Activated CD8-positive, alpha-beta memory T cell treated with anti-CD3 and anti-CD28 coated beads, Interleukin-2, amount 50 U/mL, for 1 hour (primary cell): Measurements from ENCODE around the gene TCF12.
"Not testable (repeated sequence)": the region's sequence is repeated elsewhere in the genome, so short reads cannot be mapped to it uniquely, and the experiment has no call there.

Experiments used
- DNase-seq: peaks from one replicate; pipeline ENCODE4 v3.0.0-alpha.2; 2020; ENCODE audit errors: extremely low read depth

TCF12 gene

GRCh38 chr15:56946150-56946549, 27.7 kb downstream of the TCF12 start:
- no peak for DNase-seq

GRCh38 chr15:56948000-56948763, 29.7 kb downstream of the TCF12 start:
- no peak for DNase-seq

- DNase-seq = no peak
Measured at GRCh38 chr15:56948764-56949101, 30.3 kb downstream of the TCF12 start.

- DNase-seq = no peak
Measured at GRCh38 chr15:56950979-56951378, 32.5 kb downstream of the TCF12 start.

- DNase-seq = no peak
Measured at GRCh38 chr15:56953790-56954189, 35.3 kb downstream of the TCF12 start.

- not testable (repeated sequence) for DNase-seq
Measured at GRCh38 chr15:56955011-56955410, 36.6 kb downstream of the TCF12 start.

- DNase-seq = no peak
Measured at GRCh38 chr15:56956538-56956937, 38.1 kb downstream of the TCF12 start.

- DNase-seq = no peak
Measured at GRCh38 chr15:56957812-56958406, 39.5 kb downstream of the TCF12 start.

GRCh38 chr15:56959318-56959648, 40.8 kb downstream of the TCF12 start:
- no peak for DNase-seq

GRCh38 chr15:56960116-56960515, 41.7 kb downstream of the TCF12 start:
- DNase-seq = no peak

GRCh38 chr15:56963126-56963525, 44.7 kb downstream of the TCF12 start:
- DNase-seq = no peak

- DNase-seq = no peak
Measured at GRCh38 chr15:56963710-56964109, 45.3 kb downstream of the TCF12 start.

GRCh38 chr15:56964182-56964581, 45.7 kb downstream of the TCF12 start:
- DNase-seq = no peak

GRCh38 chr15:56965231-56966013, 47.0 kb downstream of the TCF12 start:
- no peak for DNase-seq

- DNase-seq = no peak
Measured at GRCh38 chr15:56967336-56967735, 48.9 kb downstream of the TCF12 start.

- DNase-seq = no peak
Measured at GRCh38 chr15:56968256-56968655, 49.8 kb downstream of the TCF12 start.

- DNase-seq = no peak
Measured at GRCh38 chr15:56968821-56969220, 50.4 kb downstream of the TCF12 start.

- DNase-seq = no peak
Measured at GRCh38 chr15:56969265-56969895, 50.9 kb downstream of the TCF12 start.

GRCh38 chr15:56971571-56971970, 53.1 kb downstream of the TCF12 start:
- no peak for DNase-seq

- DNase-seq = no peak
Measured at GRCh38 chr15:56972016-56972415, 53.6 kb downstream of the TCF12 start.

GRCh38 chr15:56972426-56972825, 54.0 kb downstream of the TCF12 start:
- no peak for DNase-seq

GRCh38 chr15:56973463-56973862, 55.0 kb downstream of the TCF12 start:
- no peak for DNase-seq

GRCh38 chr15:56977232-56977631, 58.8 kb downstream of the TCF12 start:
- DNase-seq = no peak
